IMR-90 (cell line): ENCODE measurements around the gene BTN1A1.

Experiments used
- CEBPB ChIP-seq: IDR thresholded peaks from 2 replicates; pipeline ENCODE4 v1.6.1; 2012; ENCODE audit warnings: low read depth, low read length, improper control_type of control experiment
- NFE2L2 ChIP-seq: fragments of 150-350 bp; IDR thresholded peaks from 2 replicates; pipeline ENCODE4 v1.6.1; 2016; ENCODE audit warnings: low read depth, mild to moderate bottlenecking, low read length
- RCOR1 ChIP-seq: IDR thresholded peaks from 2 replicates; pipeline ENCODE4 v1.6.1; 2012; ENCODE audit warnings: mild to moderate bottlenecking, low read length, improper control_type of control experiment; ENCODE audit not compliant: insufficient replicate concordance
- TF ChIP-seq, protein P1 (sequence below): conservative IDR thresholded peaks from 2 replicates; pipeline ENCODE4 v1.5.1; 2012; ENCODE audit warnings: mild to moderate bottlenecking, low read depth, low read length, improper control_type of control experiment

DNA sequence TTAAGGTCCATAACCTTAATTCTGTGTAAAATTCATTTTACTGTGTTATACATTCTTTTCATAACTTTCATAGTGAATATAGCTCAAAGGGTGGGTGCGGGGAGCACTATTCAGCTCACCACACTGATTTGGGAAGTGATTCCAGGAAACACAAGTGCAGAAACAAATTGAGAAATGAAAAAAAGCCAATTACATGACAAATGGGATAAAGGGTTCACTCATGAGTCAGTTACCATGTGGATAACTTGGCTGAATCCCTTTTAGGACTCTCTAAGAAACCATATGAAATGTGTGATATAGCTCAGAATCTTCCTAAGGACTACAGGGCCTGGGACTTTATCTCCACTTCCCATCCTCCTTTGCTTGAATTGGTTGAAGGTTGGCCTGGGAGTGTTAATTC, 45.5 kb upstream of the BTN1A1 start:
- TF ChIP-seq, protein P1, sequence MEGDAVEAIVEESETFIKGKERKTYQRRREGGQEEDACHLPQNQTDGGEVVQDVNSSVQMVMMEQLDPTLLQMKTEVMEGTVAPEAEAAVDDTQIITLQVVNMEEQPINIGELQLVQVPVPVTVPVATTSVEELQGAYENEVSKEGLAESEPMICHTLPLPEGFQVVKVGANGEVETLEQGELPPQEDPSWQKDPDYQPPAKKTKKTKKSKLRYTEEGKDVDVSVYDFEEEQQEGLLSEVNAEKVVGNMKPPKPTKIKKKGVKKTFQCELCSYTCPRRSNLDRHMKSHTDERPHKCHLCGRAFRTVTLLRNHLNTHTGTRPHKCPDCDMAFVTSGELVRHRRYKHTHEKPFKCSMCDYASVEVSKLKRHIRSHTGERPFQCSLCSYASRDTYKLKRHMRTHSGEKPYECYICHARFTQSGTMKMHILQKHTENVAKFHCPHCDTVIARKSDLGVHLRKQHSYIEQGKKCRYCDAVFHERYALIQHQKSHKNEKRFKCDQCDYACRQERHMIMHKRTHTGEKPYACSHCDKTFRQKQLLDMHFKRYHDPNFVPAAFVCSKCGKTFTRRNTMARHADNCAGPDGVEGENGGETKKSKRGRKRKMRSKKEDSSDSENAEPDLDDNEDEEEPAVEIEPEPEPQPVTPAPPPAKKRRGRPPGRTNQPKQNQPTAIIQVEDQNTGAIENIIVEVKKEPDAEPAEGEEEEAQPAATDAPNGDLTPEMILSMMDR, result no peak
- TF ChIP-seq RCOR1 (no peak), NFE2L2 (no peak), CEBPB (no peak)
